H1 (cell line): Measurements from ENCODE around the gene MAP3K13. TPM values are rescaled to one million over a fixed set of nuclear protein-coding genes. Genes with fewer than 3 reads are reported as not detected.

ENCODE experiments used
- CTCF ChIA-PET: fragments of 300-600 bp; sonication (Branson Sonifier 250); formaldehyde crosslinking; loops from one replicate; lab custom pipeline; 2021; ENCODE audit not compliant: partially characterized antibody; lab: Charles Lee
- POLR2A ChIA-PET: fragments of 300-600 bp; sonication (Branson Sonifier 250); formaldehyde crosslinking; loops from one replicate; lab custom pipeline; 2021; ENCODE audit warnings: inconsistent platforms; ENCODE audit not compliant: partially characterized antibody; lab: Charles Lee
- DNase-seq, 2 experiments: peaks; one replicate each; pipeline versions ENCODE4 v3.0.0 to v3.0.0-alpha.2; 2010 to 2022; ENCODE audit warnings: low spot score in 2 of 2, low read depth in 1 of 2, mixed read lengths in 1 of 2
- FAIRE-seq: peaks from 2 replicates; lab custom pipeline; 2011; peaks lifted over from hg19 to GRCh38; lab: Jason Lieb, UNC
- H2AFZ ChIP-seq: 2 replicates; pipeline ENCODE4 v1.8.1; 2012; ENCODE audit warnings: low read length, inconsistent platforms
- H2AK5ac ChIP-seq: 2 replicates; pipeline ENCODE4 v1.6.1; 2013; ENCODE audit warnings: low read depth, low read length
- H2BK120ac ChIP-seq: replicated peaks from 2 replicates; pipeline ENCODE3; 2013; ENCODE audit warnings: low read depth, low read length, inconsistent platforms
- H2BK12ac ChIP-seq: 2 replicates; pipeline ENCODE4 v1.6.1; 2013; ENCODE audit warnings: low read depth, low read length
- H2BK15ac ChIP-seq: 2 replicates; pipeline ENCODE4 v1.6.1; 2013; ENCODE audit warnings: low read length
- H2BK20ac ChIP-seq: 2 replicates; pipeline ENCODE4 v1.6.1; 2013; ENCODE audit warnings: low read length
- H2BK5ac ChIP-seq: 2 replicates; pipeline ENCODE4 v1.6.1; 2013; ENCODE audit warnings: low read depth, low read length
- H3K14ac ChIP-seq: 2 replicates; pipeline ENCODE4 v1.6.1; 2013; ENCODE audit warnings: inconsistent platforms; ENCODE audit not compliant: insufficient read length
- H3K18ac ChIP-seq: 2 replicates; pipeline ENCODE4 v1.6.1; 2013; ENCODE audit warnings: low read length; ENCODE audit errors: extremely low read depth
- H3K23ac ChIP-seq: 2 replicates; pipeline ENCODE4 v1.6.1; 2013; ENCODE audit warnings: inconsistent platforms; ENCODE audit not compliant: insufficient read length
- H3K23me2 ChIP-seq: 2 replicates; pipeline ENCODE4 v1.6.1; 2013; ENCODE audit warnings: low read depth, low read length
- H3K27ac ChIP-seq: 2 replicates; pipeline ENCODE4 v1.6.1; 2011; ENCODE audit warnings: low read depth, low read length, inconsistent platforms
- H3K27me3 ChIP-seq, 4 experiments: replicated peaks in 1 of 4; 1 replicate in 1 of 4; 2 replicates in 3 of 4; pipeline versions ENCODE4 v1.6.1 to v1.8.1; 2011 to 2013; ENCODE audit warnings: low read length in 3 of 4, mild to moderate bottlenecking in 3 of 4, inconsistent platforms in 2 of 4, mixed read lengths in 2 of 4, moderate library complexity in 1 of 4; ENCODE audit not compliant: control insufficient read depth in 3 of 4, insufficient read depth in 3 of 4; ENCODE audit errors: extremely low read depth in 1 of 4
- H3K36me3 ChIP-seq, 4 experiments: 2 replicates each; pipeline versions ENCODE4 v1.6.1 to v1.8.1; 2011 to 2013; ENCODE audit warnings: mild to moderate bottlenecking in 4 of 4, low read length in 3 of 4, moderate library complexity in 2 of 4, control low read depth in 1 of 4, inconsistent platforms in 1 of 4; ENCODE audit not compliant: insufficient read depth in 4 of 4, control insufficient read depth in 2 of 4
- H3K4ac ChIP-seq: replicated peaks from 2 replicates; pipeline ENCODE3; 2013; ENCODE audit warnings: low read length, low read depth, mixed read lengths, inconsistent platforms; ENCODE audit not compliant: insufficient read length
- H3K4me1 ChIP-seq, 4 experiments: replicated peaks in 1 of 4; 1 replicate in 1 of 4; 2 replicates in 3 of 4; pipeline versions ENCODE4 v1.6.1 to v1.8.1; 2011 to 2013; ENCODE audit warnings: low read length in 3 of 4, inconsistent platforms in 2 of 4, mixed read lengths in 1 of 4; ENCODE audit not compliant: insufficient read depth in 4 of 4, control insufficient read depth in 3 of 4
- H3K4me2 ChIP-seq, 2 experiments: 2 replicates each; pipeline versions ENCODE4 v1.6.1 to v1.8.1; 2011 to 2013; ENCODE audit warnings: low read depth in 2 of 2, low read length in 2 of 2, control low read depth in 1 of 2, inconsistent platforms in 1 of 2, mild to moderate bottlenecking in 1 of 2; ENCODE audit not compliant: insufficient read depth in 1 of 2
- H3K4me3 ChIP-seq, 4 experiments: fragments of 200-600, 300-600 bp in 1 of 4; sonication (generic), shearing (Covaris generic), sonication (Bioruptor Twin) in 1 of 4; 2 replicates each; pipeline versions ENCODE4 v1.5.1 to v1.8.1; 2011 to 2016; ENCODE audit warnings: low read length in 4 of 4, low read depth in 3 of 4, control low read depth in 2 of 4, inconsistent platforms in 2 of 4, mild to moderate bottlenecking in 2 of 4, mixed read lengths in 1 of 4, moderate library complexity in 1 of 4; ENCODE audit not compliant: insufficient read depth in 2 of 4; ENCODE audit errors: extremely low read depth in 1 of 4
- H3K56ac ChIP-seq: replicated peaks from 2 replicates; pipeline ENCODE3; 2013; ENCODE audit warnings: low read depth, mild to moderate bottlenecking, mixed read lengths, low read length, inconsistent platforms; ENCODE audit not compliant: insufficient read length
- H3K79me1 ChIP-seq: 2 replicates; pipeline ENCODE4 v1.6.1; 2013; ENCODE audit warnings: low read depth, low read length, control low read depth
- H3K79me2 ChIP-seq, 2 experiments: 2 replicates each; pipeline versions ENCODE4 v1.6.1 to v1.8.1; 2012 to 2013; ENCODE audit warnings: low read length in 2 of 2, mild to moderate bottlenecking in 2 of 2, inconsistent platforms in 1 of 2; ENCODE audit not compliant: insufficient read depth in 2 of 2, control insufficient read depth in 1 of 2
- H3K9ac ChIP-seq, 4 experiments: replicated peaks in 1 of 4; 1 replicate in 1 of 4; 2 replicates in 3 of 4; pipeline versions ENCODE4 v1.6.1 to v1.8.1; 2011 to 2013; ENCODE audit warnings: low read depth in 3 of 4, low read length in 3 of 4, control low read depth in 2 of 4, mild to moderate bottlenecking in 2 of 4, moderate library complexity in 2 of 4, inconsistent platforms in 1 of 4; ENCODE audit errors: extremely low read depth in 1 of 4
- H3K9me3 ChIP-seq, 2 experiments: 2 replicates each; pipeline versions ENCODE4 v1.6.1 to v1.8.1; 2012 to 2013; ENCODE audit warnings: mild to moderate bottlenecking in 2 of 2, moderate library complexity in 2 of 2, control low read depth in 1 of 2, inconsistent platforms in 1 of 2, low read depth in 1 of 2, low read length in 1 of 2, mixed read lengths in 1 of 2; ENCODE audit not compliant: insufficient read depth in 2 of 2
- H4K20me1 ChIP-seq, 2 experiments: replicated peaks in 1 of 2; 2 replicates each; pipeline versions ENCODE3 to v1.8.1; 2011 to 2013; ENCODE audit warnings: inconsistent platforms in 2 of 2, low read length in 2 of 2, mild to moderate bottlenecking in 1 of 2; ENCODE audit not compliant: insufficient read depth in 2 of 2, control insufficient read depth in 1 of 2
- H4K5ac ChIP-seq: 2 replicates; pipeline ENCODE4 v1.6.1; 2013; ENCODE audit warnings: low read length, low read depth, mixed read lengths, inconsistent platforms; ENCODE audit not compliant: insufficient read length
- H4K8ac ChIP-seq: 2 replicates; pipeline ENCODE4 v1.8.0; 2013; ENCODE audit warnings: mild to moderate bottlenecking, moderate library complexity, low read length, inconsistent platforms; ENCODE audit not compliant: insufficient read depth; ENCODE audit errors: extremely low read depth
- H4K91ac ChIP-seq: replicated peaks from 2 replicates; pipeline ENCODE3; 2013; ENCODE audit warnings: low read length, mixed read lengths, inconsistent platforms; ENCODE audit not compliant: insufficient read length
- BRCA1 ChIP-seq: IDR thresholded peaks from 2 replicates; pipeline ENCODE4 v1.6.1; 2012; ENCODE audit warnings: low read depth, low read length, improper control_type of control experiment
- CBX5 ChIP-seq: fragments of 300-800, 300-1000 bp; sonication (generic); IDR thresholded peaks from 2 replicates; pipeline ENCODE4 v1.7.1; 2016; ENCODE audit warnings: antibody characterized with exemption, low read length, low read depth
- CHD1 ChIP-seq: IDR thresholded peaks from 2 replicates; pipeline ENCODE4 v1.6.1; 2012; ENCODE audit warnings: low read depth, low read length, improper control_type of control experiment
- JUND ChIP-seq: IDR thresholded peaks from 2 replicates; pipeline ENCODE4 v1.6.1; 2011; ENCODE audit warnings: mild to moderate bottlenecking, improper control_type of control experiment, low read length
- NANOG ChIP-seq: IDR thresholded peaks from 2 replicates; pipeline ENCODE4 v1.6.1; 2011; ENCODE audit warnings: low read length, low read depth, mild to moderate bottlenecking, inconsistent platforms; ENCODE audit not compliant: insufficient read depth, poor library complexity, severe bottlenecking
- POLR2A ChIP-seq, 2 experiments: IDR thresholded peaks; 1 replicate in 1 of 2; 2 replicates in 1 of 2; pipeline ENCODE4 v1.6.1; 2011; ENCODE audit warnings: low read depth in 2 of 2, low read length in 2 of 2, mild to moderate bottlenecking in 2 of 2; ENCODE audit errors: control extremely low read depth in 1 of 2
- POLR2AphosphoS5 ChIP-seq: IDR thresholded peaks from 2 replicates; pipeline ENCODE4 v1.6.1; 2011; ENCODE audit warnings: low read depth, low read length
- POU5F1 ChIP-seq: IDR thresholded peaks from 2 replicates; pipeline ENCODE4 v1.6.1; 2011; ENCODE audit warnings: low read depth, mild to moderate bottlenecking, low read length, moderate library complexity
- RBBP5 ChIP-seq: IDR thresholded peaks from 2 replicates; pipeline ENCODE4 v1.7.1; 2012; ENCODE audit warnings: low read depth, mild to moderate bottlenecking, inconsistent platforms, low read length, moderate library complexity, borderline replicate concordance
- SP1 ChIP-seq: IDR thresholded peaks from 2 replicates; pipeline ENCODE4 v1.6.1; 2011; ENCODE audit warnings: low read depth, low read length
- SP2 ChIP-seq: IDR thresholded peaks from 2 replicates; pipeline ENCODE4 v1.6.1; 2012; ENCODE audit warnings: mild to moderate bottlenecking, low read length, inconsistent platforms
- SRF ChIP-seq: IDR thresholded peaks from 2 replicates; pipeline ENCODE4 v1.6.1; 2011; ENCODE audit warnings: mild to moderate bottlenecking, low read depth, low read length, moderate library complexity
- TEAD4 ChIP-seq: IDR thresholded peaks from 2 replicates; pipeline ENCODE4 v1.6.1; 2012; ENCODE audit warnings: low read depth, low read length, inconsistent platforms, mixed read lengths
- ZNF274 ChIP-seq: IDR thresholded peaks from 2 replicates; pipeline ENCODE4 v1.7.0; 2012; ENCODE audit warnings: low read length, borderline replicate concordance; ENCODE audit errors: extremely low read depth
- WGBS, 2 experiments: shearing (Covaris generic) in 1 of 2; methylation state at CpG; one replicate each; pipeline versions ENCODE4 v1.1.6 to v1.1.7; 2013 to 2015; ENCODE audit warnings: low lambda C conversion rate in 2 of 2, mixed read lengths in 2 of 2, inconsistent platforms in 1 of 2, low coverage in 1 of 2, missing lambda C conversion rate in 1 of 2; ENCODE audit not compliant: insufficient replicate concordance in 2 of 2, insufficient coverage in 1 of 2, insufficient read length in 1 of 2; ENCODE audit errors: extremely low coverage in 1 of 2, missing lambda C conversion rate in 1 of 2; 5-methylcytosine and 5-hydroxymethylcytosine counted together
- polyA plus RNA-seq, 7 experiments: library from polyadenylated mRNA; depleted of rRNA in 3 of 7; stranded (reverse) in 5 of 7; unstranded in 2 of 7; fragments of >200 nt in 5 of 7; fragments of 200-250 nt in 2 of 7; gene quantifications; 1 replicate in 5 of 7; 2 replicates in 1 of 7; 4 replicates in 1 of 7; pipeline versions ENCODE4 v1.2.1 to v1.2.3, GENCODE V29; 2011 to 2013; ENCODE audit warnings: missing spikeins in 2 of 7, mixed read lengths in 2 of 7
- total RNA-seq: library from RNA; stranded (reverse); fragmentation: NEBNext Ultra II Directional; extraction: Animal tissue kit (Norgen Biotek cat#: 25700); gene quantifications from 2 replicates; pipeline ENCODE4 v1.2.1, GENCODE V29; 2021
- TF ChIP-seq, protein P1 (sequence below): IDR thresholded peaks from 2 replicates; pipeline ENCODE4 v1.6.1; 2012; ENCODE audit warnings: inconsistent platforms

MAP3K13 gene
- total and polyA plus RNA-seq, 2 of the 8 experiments (the other 6 are each of a cell fraction or from before 2014, with no cell fraction given), result 6.8 to 17.9 TPM

DNA sequence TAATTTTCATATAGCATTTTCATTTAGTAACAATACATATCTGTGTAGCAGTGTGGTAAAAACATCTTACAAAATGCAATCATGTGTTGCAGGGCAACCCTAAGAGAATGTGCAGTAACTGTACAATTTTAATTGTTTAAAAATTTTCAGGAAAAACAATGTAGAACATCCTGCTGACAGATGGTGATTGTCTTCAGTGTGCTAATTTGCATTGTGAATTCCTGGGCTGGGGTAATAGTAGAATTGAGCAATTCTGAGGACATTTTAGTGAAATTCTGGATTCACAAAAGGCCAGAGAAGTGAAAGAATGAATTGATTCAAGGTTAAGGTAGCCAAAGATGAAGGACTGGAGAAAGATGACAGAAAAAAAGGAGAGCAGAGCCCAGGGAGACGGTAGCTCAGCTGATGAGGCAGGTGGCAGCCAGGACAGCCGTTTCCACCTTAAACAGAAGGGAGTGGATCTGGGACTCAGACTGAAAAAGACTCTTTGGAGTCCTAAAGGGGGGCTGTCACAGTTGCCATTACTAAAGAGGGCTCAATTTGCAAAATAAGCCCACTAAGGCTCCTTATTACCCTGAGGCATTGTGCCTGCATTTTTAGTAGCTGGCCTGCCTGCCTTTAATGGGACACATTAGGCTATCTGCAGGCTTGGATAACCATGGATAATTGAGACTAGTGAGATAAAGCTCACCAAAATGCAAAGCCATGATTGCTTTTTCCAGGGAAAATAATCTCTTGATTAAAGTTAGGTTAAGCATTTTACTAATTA is 8.6 kb downstream of the MAP3K13 start:
- H2BK20ac ChIP-seq, result no peak overlapping the region
- DNase-seq, result no peak
- no peaks in the 10 kb centered on the region for H3K79me2 ChIP-seq
- no peak for TF ChIP-seq POLR2A (IDR thresholded peaks at IDR 0.05; ENCODE audit: control extremely low read depth in 1 of 2, low read depth in 2 of 2, low read length in 2 of 2)
- TF ChIP-seq BRCA1, result no peak
- TF ChIP-seq, protein P1, sequence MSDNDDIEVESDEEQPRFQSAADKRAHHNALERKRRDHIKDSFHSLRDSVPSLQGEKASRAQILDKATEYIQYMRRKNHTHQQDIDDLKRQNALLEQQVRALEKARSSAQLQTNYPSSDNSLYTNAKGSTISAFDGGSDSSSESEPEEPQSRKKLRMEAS, result no peak
- TF ChIP-seq RBBP5, result no peak
- TF ChIP-seq POLR2AphosphoS5, result no peak
- no peak for TF ChIP-seq ZNF274
- no peak for TF ChIP-seq JUND
- TF ChIP-seq SP1, result no peak
- TF ChIP-seq TEAD4, result no peak
- no peak for TF ChIP-seq SP2
- TF ChIP-seq NANOG, result no peak
- no peak for TF ChIP-seq CBX5
- no peak for TF ChIP-seq SRF
- no peak for TF ChIP-seq POU5F1
- no peak for TF ChIP-seq CHD1

More for the DNA sequence above, 8.6 kb downstream of the MAP3K13 start:
- Histone ChIP-seq H3K18ac (no peak overlapping the region), H3K27me3 (no peaks in the 10 kb centered on the region), H2AK5ac (no peak overlapping the region), H3K36me3 (no peaks in the 10 kb centered on the region), H3K56ac (no peak overlapping the region), H2BK5ac (no peak overlapping the region), H2BK12ac (no peak overlapping the region), H3K4me2 (no peak overlapping the region), H3K9ac (no peak overlapping the region), H4K91ac (no peak overlapping the region), H3K14ac (no peak overlapping the region), H3K4me3 (no peak overlapping the region), H2BK120ac (no peak overlapping the region), H3K4ac (no peak overlapping the region), H3K9me3 (no peaks in the 10 kb centered on the region), H3K27ac (no peak overlapping the region), H2AFZ (no peak overlapping the region), H4K5ac (no peak overlapping the region), H3K79me1 (no peaks in the 10 kb centered on the region), H3K4me1 (peaks cover 0 to 5% (median 0%) of the 10 kb centered on the region in 4 experiments; a peak in 1 of 7 replicates), H2BK15ac (no peak overlapping the region), H4K20me1 (no peaks in the 10 kb centered on the region), H4K8ac (no peak overlapping the region), H3K23me2 (no peaks in the 10 kb centered on the region), H3K23ac (no peak overlapping the region)
- ChIA-PET POLR2A (no interaction called here), CTCF (interaction anchor here (1.4 kb wide), 1 partner anchor 22 kb away, joined by 4 read pairs; no protein-coding TSS in a partner anchor)
- WGBS, 2 experiments, result 79% methylated on average over 1 of the region's 2 CpGs; no CpG with 5 or more reads in 1 of the 2 experiments
- no peak for FAIRE-seq
